Measurements from ENCODE around the gene CYFIP1. TPM values are rescaled to one million over a fixed set of nuclear protein-coding genes. Genes with fewer than 3 reads are reported as not detected.

CYFIP1 gene
- total and polyA plus RNA-seq, 10 of the 15 experiments (the other 5 are each of a cell fraction or from before 2014, with no cell fraction given), result 3.5 to 46.2 (median 28.3) TPM

DNA sequence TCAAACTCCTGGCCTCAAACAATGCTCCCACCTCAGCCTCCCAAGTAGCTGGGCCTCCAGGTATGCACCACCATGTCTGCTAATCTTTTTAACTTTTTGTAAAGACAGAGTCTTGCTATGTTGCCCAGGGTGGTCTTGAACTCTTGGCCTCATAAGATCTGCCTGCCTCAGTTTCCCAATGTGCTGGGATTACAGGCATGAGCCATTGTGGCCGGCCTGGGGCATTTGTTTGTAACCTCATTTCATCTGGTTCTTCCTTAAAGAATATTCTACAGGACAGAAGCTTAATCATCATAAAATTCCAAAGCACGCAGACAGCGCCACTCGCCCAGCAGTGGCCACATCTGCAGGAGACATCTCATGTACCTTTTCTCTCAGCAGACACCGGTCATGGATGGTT, 23.6 kb upstream of the CYFIP1 start:
- Histone ChIP-seq H3K4me3 (no peak overlapping the region), H3K27me3 (replicated peaks in 1 of 2; ENCODE audit: control insufficient read depth in 2 of 2, insufficient read depth in 2 of 2, low read length in 1 of 2) (no peaks in the 10 kb centered on the region), H2AFZ (ENCODE audit: control insufficient read depth, low read depth, low read length) (no peak overlapping the region), H3K4me2 (ENCODE audit: control insufficient read depth, insufficient read depth) (no peak overlapping the region), H3K4me1 (ENCODE audit: control insufficient read depth, insufficient read depth, low read length) (no peaks in the 10 kb centered on the region), H3K9me3 (replicated peaks; ENCODE audit: control insufficient read depth, insufficient read depth, low read length) (no peaks in the 10 kb centered on the region), H4K20me1 (ENCODE audit: control insufficient read depth, insufficient read depth) (no peaks in the 10 kb centered on the region), H3K9ac (ENCODE audit: control insufficient read depth, insufficient read depth, low read length) (no peak overlapping the region), H3K27ac (ENCODE audit: control insufficient read depth, insufficient read depth) (no peak overlapping the region), H3K36me3 (ENCODE audit: control insufficient read depth in 2 of 2, insufficient read depth in 2 of 2, low read length in 1 of 2) (peaks cover 12 to 24% of the 10 kb centered on the region in 2 experiments), H3K79me2 (ENCODE audit: control insufficient read depth, insufficient read depth, low read length) (no peaks in the 10 kb centered on the region)
- 97% methylated on average over 5 of the region's 5 CpGs for WGBS (ENCODE audit: insufficient coverage, insufficient replicate concordance, low lambda C conversion rate, missing lambda C conversion rate)
- ATAC-seq (no peak), DNase-seq (ENCODE audit: low read depth, low spot score) (no peak), FAIRE-seq (no peak)
- no TSS peak for BruUV-seq (replicated peaks)
- intact Hi-C loops (cut with micrococcal nuclease; ENCODE audit: unreplicated experiment) (no loop called here), in situ Hi-C loops (cut with MboI) (no loop called here)
- ChIA-PET RAD21 (ENCODE audit: unreplicated experiment) (no interaction called here), SMC1A (ENCODE audit: uncharacterized antibody, unreplicated experiment) (no interaction called here), POLR2A (no interaction called here), CTCF (no interaction called here)
- TF ChIP-seq RCOR1 (conservative IDR thresholded peaks at IDR 0.05; ENCODE audit: low read depth, low read length) (no peak), PRDM15 (CRISPR knock-in tag; IDR thresholded peaks at IDR 0.05) (no peak), RUNX3 (IDR thresholded peaks at IDR 0.05; ENCODE audit: low read length) (no peak), SMAD5 (IDR thresholded peaks at IDR 0.05; ENCODE audit: low read depth) (no peak), STAT1 (conservative IDR thresholded peaks at IDR 0.05) (no peak), SPI1 (IDR thresholded peaks at IDR 0.05; ENCODE audit: borderline replicate concordance, insufficient read depth, low read depth, low read length) (no peak), NR2C2 (IDR thresholded peaks at IDR 0.05; ENCODE audit: borderline replicate concordance, control insufficient read depth, insufficient read length, low read depth) (no peak), PML (IDR thresholded peaks at IDR 0.05; ENCODE audit: low read length) (no peak), HDGF (IDR thresholded peaks at IDR 0.05) (no peak), RELA (IDR thresholded peaks at IDR 0.05; ENCODE audit: borderline replicate concordance, partially characterized antibody) (no peak), RB1 (IDR thresholded peaks at IDR 0.05; ENCODE audit: borderline replicate concordance) (no peak), MXI1 (IDR thresholded peaks at IDR 0.05; ENCODE audit: low read depth, low read length) (no peak)
- TF ChIP-seq, protein P1, sequence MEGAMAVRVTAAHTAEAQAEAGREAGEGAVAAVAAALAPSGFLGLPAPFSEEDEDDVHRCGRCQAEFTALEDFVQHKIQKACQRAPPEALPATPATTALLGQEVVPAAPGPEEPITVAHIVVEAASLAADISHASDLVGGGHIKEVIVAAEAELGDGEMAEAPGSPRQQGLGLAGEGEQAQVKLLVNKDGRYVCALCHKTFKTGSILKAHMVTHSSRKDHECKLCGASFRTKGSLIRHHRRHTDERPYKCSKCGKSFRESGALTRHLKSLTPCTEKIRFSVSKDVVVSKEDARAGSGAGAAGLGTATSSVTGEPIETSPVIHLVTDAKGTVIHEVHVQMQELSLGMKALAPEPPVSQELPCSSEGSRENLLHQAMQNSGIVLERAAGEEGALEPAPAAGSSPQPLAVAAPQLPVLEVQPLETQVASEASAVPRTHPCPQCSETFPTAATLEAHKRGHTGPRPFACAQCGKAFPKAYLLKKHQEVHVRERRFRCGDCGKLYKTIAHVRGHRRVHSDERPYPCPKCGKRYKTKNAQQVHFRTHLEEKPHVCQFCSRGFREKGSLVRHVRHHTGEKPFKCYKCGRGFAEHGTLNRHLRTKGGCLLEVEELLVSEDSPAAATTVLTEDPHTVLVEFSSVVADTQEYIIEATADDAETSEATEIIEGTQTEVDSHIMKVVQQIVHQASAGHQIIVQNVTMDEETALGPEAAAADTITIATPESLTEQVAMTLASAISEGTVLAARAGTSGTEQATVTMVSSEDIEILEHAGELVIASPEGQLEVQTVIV (IDR thresholded peaks at IDR 0.05; ENCODE audit: borderline replicate concordance, partially characterized antibody), result no peak
- TF ChIP-seq, protein P2, sequence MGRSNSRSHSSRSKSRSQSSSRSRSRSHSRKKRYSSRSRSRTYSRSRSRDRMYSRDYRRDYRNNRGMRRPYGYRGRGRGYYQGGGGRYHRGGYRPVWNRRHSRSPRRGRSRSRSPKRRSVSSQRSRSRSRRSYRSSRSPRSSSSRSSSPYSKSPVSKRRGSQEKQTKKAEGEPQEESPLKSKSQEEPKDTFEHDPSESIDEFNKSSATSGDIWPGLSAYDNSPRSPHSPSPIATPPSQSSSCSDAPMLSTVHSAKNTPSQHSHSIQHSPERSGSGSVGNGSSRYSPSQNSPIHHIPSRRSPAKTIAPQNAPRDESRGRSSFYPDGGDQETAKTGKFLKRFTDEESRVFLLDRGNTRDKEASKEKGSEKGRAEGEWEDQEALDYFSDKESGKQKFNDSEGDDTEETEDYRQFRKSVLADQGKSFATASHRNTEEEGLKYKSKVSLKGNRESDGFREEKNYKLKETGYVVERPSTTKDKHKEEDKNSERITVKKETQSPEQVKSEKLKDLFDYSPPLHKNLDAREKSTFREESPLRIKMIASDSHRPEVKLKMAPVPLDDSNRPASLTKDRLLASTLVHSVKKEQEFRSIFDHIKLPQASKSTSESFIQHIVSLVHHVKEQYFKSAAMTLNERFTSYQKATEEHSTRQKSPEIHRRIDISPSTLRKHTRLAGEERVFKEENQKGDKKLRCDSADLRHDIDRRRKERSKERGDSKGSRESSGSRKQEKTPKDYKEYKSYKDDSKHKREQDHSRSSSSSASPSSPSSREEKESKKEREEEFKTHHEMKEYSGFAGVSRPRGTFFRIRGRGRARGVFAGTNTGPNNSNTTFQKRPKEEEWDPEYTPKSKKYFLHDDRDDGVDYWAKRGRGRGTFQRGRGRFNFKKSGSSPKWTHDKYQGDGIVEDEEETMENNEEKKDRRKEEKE (IDR thresholded peaks at IDR 0.05), result no peak
- TF ChIP-seq, protein P3, sequence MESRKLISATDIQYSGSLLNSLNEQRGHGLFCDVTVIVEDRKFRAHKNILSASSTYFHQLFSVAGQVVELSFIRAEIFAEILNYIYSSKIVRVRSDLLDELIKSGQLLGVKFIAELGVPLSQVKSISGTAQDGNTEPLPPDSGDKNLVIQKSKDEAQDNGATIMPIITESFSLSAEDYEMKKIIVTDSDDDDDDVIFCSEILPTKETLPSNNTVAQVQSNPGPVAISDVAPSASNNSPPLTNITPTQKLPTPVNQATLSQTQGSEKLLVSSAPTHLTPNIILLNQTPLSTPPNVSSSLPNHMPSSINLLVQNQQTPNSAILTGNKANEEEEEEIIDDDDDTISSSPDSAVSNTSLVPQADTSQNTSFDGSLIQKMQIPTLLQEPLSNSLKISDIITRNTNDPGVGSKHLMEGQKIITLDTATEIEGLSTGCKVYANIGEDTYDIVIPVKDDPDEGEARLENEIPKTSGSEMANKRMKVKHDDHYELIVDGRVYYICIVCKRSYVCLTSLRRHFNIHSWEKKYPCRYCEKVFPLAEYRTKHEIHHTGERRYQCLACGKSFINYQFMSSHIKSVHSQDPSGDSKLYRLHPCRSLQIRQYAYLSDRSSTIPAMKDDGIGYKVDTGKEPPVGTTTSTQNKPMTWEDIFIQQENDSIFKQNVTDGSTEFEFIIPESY (IDR thresholded peaks at IDR 0.05), result no peak

Measured in GM12878 (cell line).